Astrocyte (in vitro differentiated cells and primary cell): Measurements from ENCODE around the gene IFT81. TPM values are rescaled to one million over a fixed set of nuclear protein-coding genes. Genes with fewer than 3 reads are reported as not detected.

ENCODE experiments used
- DNase-seq: peaks from one replicate; pipeline ENCODE4 v3.0.0-alpha.2; 2010; ENCODE audit warnings: low read depth
- FAIRE-seq: peaks from 2 replicates; lab custom pipeline; 2011; peaks lifted over from hg19 to GRCh38; lab: Jason Lieb, UNC
- H2AFZ ChIP-seq: 2 replicates; pipeline ENCODE4 v1.6.0; 2012; ENCODE audit warnings: low read depth, low read length, inconsistent platforms
- H3K27ac ChIP-seq: 2 replicates; pipeline ENCODE4 v1.5.1; 2011; ENCODE audit warnings: low read depth, low read length, inconsistent platforms
- H3K27me3 ChIP-seq: 2 replicates; pipeline ENCODE4 v1.6.0; 2011; ENCODE audit warnings: low read length, inconsistent platforms; ENCODE audit not compliant: insufficient read depth
- H3K36me3 ChIP-seq: 2 replicates; pipeline ENCODE4 v1.5.1; 2011; ENCODE audit warnings: low read length, inconsistent platforms; ENCODE audit not compliant: insufficient read depth
- H3K4me1 ChIP-seq: 2 replicates; pipeline ENCODE4 v1.5.1; 2011; ENCODE audit warnings: low read length, inconsistent platforms; ENCODE audit not compliant: insufficient read depth
- H3K4me2 ChIP-seq: 2 replicates; pipeline ENCODE4 v1.6.0; 2012; ENCODE audit warnings: low read length, inconsistent platforms
- H3K4me3 ChIP-seq: 2 replicates; pipeline ENCODE4 v1.5.1; 2011; ENCODE audit warnings: low read depth, mild to moderate bottlenecking, low read length, inconsistent platforms; ENCODE audit not compliant: insufficient read depth
- H3K79me2 ChIP-seq: 2 replicates; pipeline ENCODE4 v1.6.0; 2012; ENCODE audit warnings: mild to moderate bottlenecking, low read length, inconsistent platforms; ENCODE audit not compliant: insufficient read depth
- H3K9ac ChIP-seq: 2 replicates; pipeline ENCODE4 v1.6.0; 2012; ENCODE audit warnings: mild to moderate bottlenecking, low read length, inconsistent platforms
- H3K9me3 ChIP-seq: 2 replicates; pipeline ENCODE4 v1.5.1; 2012; ENCODE audit warnings: low read depth, mild to moderate bottlenecking, low read length, inconsistent platforms; ENCODE audit not compliant: insufficient read depth
- H4K20me1 ChIP-seq: 2 replicates; pipeline ENCODE4 v1.6.0; 2012; ENCODE audit warnings: low read length, inconsistent platforms; ENCODE audit not compliant: insufficient read depth
- H3K27ac Mint-ChIP-seq: one replicate; pipeline ENCODE4 v1.8.0; 2021; ENCODE audit warnings: mild to moderate bottlenecking, mixed read lengths; ENCODE audit not compliant: unreplicated experiment
- H3K27me3 Mint-ChIP-seq: one replicate; pipeline ENCODE4 v1.8.0; 2021; ENCODE audit warnings: low read depth, mixed read lengths; ENCODE audit not compliant: unreplicated experiment
- H3K36me3 Mint-ChIP-seq: one replicate; pipeline ENCODE4 v1.8.0; 2021; ENCODE audit warnings: low read depth, mixed read lengths; ENCODE audit not compliant: unreplicated experiment
- H3K4me1 Mint-ChIP-seq: one replicate; pipeline ENCODE4 v1.8.0; 2021; ENCODE audit warnings: low read depth, mixed read lengths; ENCODE audit not compliant: unreplicated experiment
- H3K4me3 Mint-ChIP-seq: one replicate; pipeline ENCODE4 v1.8.0; 2021; ENCODE audit warnings: mild to moderate bottlenecking, moderate library complexity, mixed read lengths; ENCODE audit not compliant: unreplicated experiment
- H3K9me3 Mint-ChIP-seq: one replicate; pipeline ENCODE4 v1.8.0; 2021; ENCODE audit warnings: mild to moderate bottlenecking, mixed read lengths; ENCODE audit not compliant: unreplicated experiment
- CTCF ChIP-seq: IDR thresholded peaks from 2 replicates; pipeline ENCODE4 v1.5.1; 2011; ENCODE audit warnings: low read depth, mild to moderate bottlenecking, inconsistent platforms, low read length, moderate library complexity; ENCODE audit not compliant: insufficient read depth
- EZH2 ChIP-seq: IDR thresholded peaks from 2 replicates; pipeline ENCODE4 v1.6.1; 2012; ENCODE audit warnings: mild to moderate bottlenecking, low read length, inconsistent platforms; ENCODE audit not compliant: insufficient read depth
- total RNA-seq: library from RNA; stranded (reverse); gene quantifications from 2 replicates; pipeline ENCODE4 v1.2.1, GENCODE V29; 2021

Gene IFT81
- total RNA-seq, 1 donor from 2014 or later: 12.3 TPM

- DNase-seq (no peak), FAIRE-seq (no peak)
- H3K36me3 ChIP-seq: no peaks in the 10 kb centered on the region
- no peak overlapping the region for H2AFZ ChIP-seq
- H4K20me1 ChIP-seq: no peaks in the 10 kb centered on the region
- TF ChIP-seq EZH2 (no peak), CTCF (no peak)
- Mint-ChIP-seq H3K36me3 (no peaks in the 10 kb centered on the region), H3K4me1 (peaks cover 18% of the 10 kb centered on the region), H3K9me3 (peaks cover 5% of the 10 kb centered on the region), H3K27ac (no peak overlapping the region), H3K4me3 (no peak overlapping the region), H3K27me3 (peaks cover 2% of the 10 kb centered on the region)
- no peaks in the 10 kb centered on the region for H3K27me3 ChIP-seq
- no peaks in the 10 kb centered on the region for H3K79me2 ChIP-seq
- H3K4me1 ChIP-seq: peaks cover 24% of the 10 kb centered on the region
- H3K9me3 ChIP-seq: no peaks in the 10 kb centered on the region
- no peak overlapping the region for H3K9ac ChIP-seq
- no peak overlapping the region for H3K4me3 ChIP-seq
- no peak overlapping the region for H3K4me2 ChIP-seq
- no peak overlapping the region for H3K27ac ChIP-seq
Measured at GRCh38 chr12:110104188-110105094, 19.7 kb upstream of the IFT81 start.

- Mint-ChIP-seq H3K27ac (no peak overlapping the region), H3K27me3 (peaks cover 2% of the 10 kb centered on the region), H3K9me3 (peaks cover 5% of the 10 kb centered on the region), H3K4me3 (no peak overlapping the region), H3K36me3 (no peaks in the 10 kb centered on the region), H3K4me1 (peaks cover 20% of the 10 kb centered on the region)
- no peak overlapping the region for H2AFZ ChIP-seq
- peaks cover 30% of the 10 kb centered on the region for H3K4me1 ChIP-seq
- no peaks in the 10 kb centered on the region for H3K27me3 ChIP-seq
- H4K20me1 ChIP-seq: no peaks in the 10 kb centered on the region
- TF ChIP-seq EZH2: no peak
- no peaks in the 10 kb centered on the region for H3K79me2 ChIP-seq
- no peaks in the 10 kb centered on the region for H3K36me3 ChIP-seq
- H3K4me2 ChIP-seq: no peak overlapping the region
- DNase-seq: no peak
- no peak for FAIRE-seq
- H3K9me3 ChIP-seq: no peaks in the 10 kb centered on the region
- H3K4me3 ChIP-seq: no peak overlapping the region
- no peak overlapping the region for H3K9ac ChIP-seq
- no peak overlapping the region for H3K27ac ChIP-seq
Measured at GRCh38 chr12:110105159-110105558, 19.0 kb upstream of the IFT81 start.

GRCh38 chr12:110105986-110106385 lies 18.2 kb upstream of the IFT81 start:
- Histone ChIP-seq H3K4me1 (peaks cover 30% of the 10 kb centered on the region), H3K79me2 (no peaks in the 10 kb centered on the region), H3K4me2 (no peak overlapping the region), H3K9ac (no peak overlapping the region), H4K20me1 (no peaks in the 10 kb centered on the region), H3K27me3 (no peaks in the 10 kb centered on the region), H2AFZ (no peak overlapping the region), H3K27ac (no peak overlapping the region), H3K36me3 (no peaks in the 10 kb centered on the region), H3K9me3 (no peaks in the 10 kb centered on the region), H3K4me3 (no peak overlapping the region)
- H3K9me3 Mint-ChIP-seq: peaks cover 5% of the 10 kb centered on the region
- H3K36me3 Mint-ChIP-seq: no peaks in the 10 kb centered on the region
- H3K27me3 Mint-ChIP-seq: peaks cover 2% of the 10 kb centered on the region
- no peak for DNase-seq
- H3K4me3 Mint-ChIP-seq: no peak overlapping the region
- no peak for FAIRE-seq
- TF ChIP-seq EZH2 (no peak), CTCF (no peak)
- no peak overlapping the region for H3K27ac Mint-ChIP-seq
- peaks cover 20% of the 10 kb centered on the region for H3K4me1 Mint-ChIP-seq
